ENCODE data around the gene SH3RF1. TPM values are rescaled to one million over a fixed set of nuclear protein-coding genes. Genes with fewer than 3 reads are reported as not detected.

Gene SH3RF1
- total RNA-seq, 3 donors from 2014 or later, result 20.2 to 37.0 (median 27.9) TPM

DNA sequence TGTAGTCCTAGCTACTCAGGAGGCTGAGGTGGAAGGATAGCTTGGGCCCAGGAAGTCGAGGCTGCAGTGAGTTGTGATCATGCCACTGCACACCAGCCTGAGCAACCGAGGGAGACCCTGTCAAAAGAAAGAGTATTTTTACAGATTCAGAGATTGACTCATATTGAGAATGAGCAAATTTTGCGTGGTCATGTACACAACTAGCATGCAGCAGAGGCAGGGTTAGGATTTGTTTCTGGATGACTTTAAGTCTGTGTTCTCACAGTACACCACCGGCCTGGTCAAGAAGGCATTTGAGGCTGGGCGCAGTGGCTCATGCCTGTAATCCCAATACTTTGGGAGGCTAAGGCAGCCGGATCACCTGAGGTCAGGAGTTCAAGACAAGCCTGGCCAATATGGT lies 215.9 kb downstream of the SH3RF1 start:
- Histone ChIP-seq H3K9me3 (no peaks in the 10 kb centered on the region), H3K27ac (no peak overlapping the region), H3K27me3 (no peaks in the 10 kb centered on the region), H3K4me3 (no peak overlapping the region), H3K36me3 (no peaks in the 10 kb centered on the region), H3K4me1 (peaks cover 0 to 12% of the 10 kb centered on the region in 2 donors)
- intact Hi-C loops (cut with DNase I; ENCODE audit: low total_unique reads), result no loop called here
- DNase-seq (ENCODE audit: low spot score in 2 of 2), result no peak
- TF ChIP-seq POLR2A (IDR thresholded peaks at IDR 0.05) (no peak), POLR2AphosphoS5 (IDR thresholded peaks at IDR 0.05) (no peak)
- TF ChIP-seq, protein P1, sequence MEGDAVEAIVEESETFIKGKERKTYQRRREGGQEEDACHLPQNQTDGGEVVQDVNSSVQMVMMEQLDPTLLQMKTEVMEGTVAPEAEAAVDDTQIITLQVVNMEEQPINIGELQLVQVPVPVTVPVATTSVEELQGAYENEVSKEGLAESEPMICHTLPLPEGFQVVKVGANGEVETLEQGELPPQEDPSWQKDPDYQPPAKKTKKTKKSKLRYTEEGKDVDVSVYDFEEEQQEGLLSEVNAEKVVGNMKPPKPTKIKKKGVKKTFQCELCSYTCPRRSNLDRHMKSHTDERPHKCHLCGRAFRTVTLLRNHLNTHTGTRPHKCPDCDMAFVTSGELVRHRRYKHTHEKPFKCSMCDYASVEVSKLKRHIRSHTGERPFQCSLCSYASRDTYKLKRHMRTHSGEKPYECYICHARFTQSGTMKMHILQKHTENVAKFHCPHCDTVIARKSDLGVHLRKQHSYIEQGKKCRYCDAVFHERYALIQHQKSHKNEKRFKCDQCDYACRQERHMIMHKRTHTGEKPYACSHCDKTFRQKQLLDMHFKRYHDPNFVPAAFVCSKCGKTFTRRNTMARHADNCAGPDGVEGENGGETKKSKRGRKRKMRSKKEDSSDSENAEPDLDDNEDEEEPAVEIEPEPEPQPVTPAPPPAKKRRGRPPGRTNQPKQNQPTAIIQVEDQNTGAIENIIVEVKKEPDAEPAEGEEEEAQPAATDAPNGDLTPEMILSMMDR (IDR thresholded peaks at IDR 0.05), result no peak

- no peaks in the 10 kb centered on the region for H3K9me3 ChIP-seq
- no peaks in the 10 kb centered on the region for H3K27me3 ChIP-seq
- no peak overlapping the region for H3K4me3 ChIP-seq
- no peak for DNase-seq (ENCODE audit: low spot score in 2 of 2)
- intact Hi-C loops (cut with DNase I; ENCODE audit: low total_unique reads), result no loop called here
- no peaks in the 10 kb centered on the region for H3K36me3 ChIP-seq
- peaks cover 0 to 12% of the 10 kb centered on the region in 2 donors for H3K4me1 ChIP-seq
- peak overlapping the region; percentile 38 to 81 for H3K27ac ChIP-seq
- TF ChIP-seq POLR2AphosphoS5 (IDR thresholded peaks at IDR 0.05), result no peak
- TF ChIP-seq POLR2A (IDR thresholded peaks at IDR 0.05), result no peak
- TF ChIP-seq, protein P1 (IDR thresholded peaks at IDR 0.05), result no peak
Observed at GRCh38 chr4:169052594-169052945, 218.2 kb downstream of the SH3RF1 start.

GRCh38 chr4:169051761-169052593 lies 218.8 kb downstream of the SH3RF1 start:
- H3K4me1 ChIP-seq, result peaks cover 0 to 12% of the 10 kb centered on the region in 2 donors
- no peaks in the 10 kb centered on the region for H3K27me3 ChIP-seq
- H3K27ac ChIP-seq, result peak overlapping the region; percentile 38 to 81
- intact Hi-C loops (cut with DNase I; ENCODE audit: low total_unique reads), result no loop called here
- no peaks in the 10 kb centered on the region for H3K36me3 ChIP-seq
- no peak for TF ChIP-seq POLR2AphosphoS5 (IDR thresholded peaks at IDR 0.05)
- no peak for TF ChIP-seq POLR2A (IDR thresholded peaks at IDR 0.05)
- TF ChIP-seq, protein P1 (IDR thresholded peaks at IDR 0.05), result no peak
- DNase-seq (ENCODE audit: low spot score in 2 of 2), result peak in 1 of 2 donors; percentile 64
- H3K4me3 ChIP-seq, result no peak overlapping the region
- H3K9me3 ChIP-seq, result no peaks in the 10 kb centered on the region

DNA sequence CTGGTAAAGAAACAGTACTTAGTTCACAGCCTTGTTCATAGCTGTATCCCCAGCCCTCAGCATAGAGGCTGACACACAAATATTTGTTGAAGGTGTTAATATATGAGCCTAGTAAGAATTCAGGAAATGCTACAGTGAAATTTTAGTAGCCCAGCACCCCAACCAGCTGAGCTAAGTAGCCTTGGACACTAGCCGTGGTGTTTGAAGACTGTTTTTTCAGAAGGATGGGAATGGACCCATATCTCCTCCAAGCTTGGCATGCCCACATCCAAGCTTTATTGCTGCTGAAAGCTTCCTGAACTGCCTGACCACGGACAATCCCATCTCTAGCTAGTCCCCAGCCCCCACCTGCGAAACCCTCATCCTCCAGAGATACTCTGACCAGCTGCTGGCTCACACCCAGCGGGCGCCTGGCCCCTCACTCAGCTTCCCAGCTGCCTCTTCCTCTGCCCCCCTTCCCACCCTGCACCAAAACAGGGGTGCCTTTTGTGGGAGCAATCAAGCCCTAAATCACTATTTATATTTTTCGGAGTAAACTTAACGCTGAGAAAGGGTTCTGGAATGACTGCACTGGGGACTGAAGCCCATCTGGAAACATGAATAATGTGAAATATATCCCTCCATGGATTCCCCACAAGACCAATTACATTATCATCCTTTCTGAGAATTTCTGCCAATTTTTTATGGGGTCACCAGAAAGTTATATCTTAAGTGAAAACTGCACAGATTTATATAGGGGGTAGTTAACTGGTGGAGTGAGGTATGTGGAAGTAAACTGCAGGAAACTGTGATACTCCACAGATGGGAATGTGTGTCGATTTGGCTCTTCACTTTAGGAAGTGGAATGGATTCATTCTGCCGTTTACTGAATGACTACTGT lies 219.6 kb downstream of the SH3RF1 start:
- no peaks in the 10 kb centered on the region for H3K36me3 ChIP-seq
- TF ChIP-seq POLR2A (IDR thresholded peaks at IDR 0.05) (no peak), POLR2AphosphoS5 (IDR thresholded peaks at IDR 0.05) (no peak)
- TF ChIP-seq, protein P1 (IDR thresholded peaks at IDR 0.05), result no peak

More for the DNA sequence above, 219.6 kb downstream of the SH3RF1 start:
- Histone ChIP-seq H3K27me3 (no peaks in the 10 kb centered on the region), H3K27ac (peak overlapping the region; percentile 38 to 81), H3K9me3 (no peaks in the 10 kb centered on the region), H3K4me3 (no peak overlapping the region), H3K4me1 (peaks cover 0 to 12% of the 10 kb centered on the region in 2 donors)
- DNase-seq (ENCODE audit: low spot score in 2 of 2), result no peak
- intact Hi-C loops (cut with DNase I; ENCODE audit: low total_unique reads), result no loop called here
